Activated T-cell treated with anti-CD3 and anti-CD28 coated beads, Interleukin-2, amount 50 U/mL, for 1 hour (primary cell): Measurements from ENCODE around the gene MBOAT1.
"Not testable (repeated sequence)": the region's sequence is repeated elsewhere in the genome, so short reads cannot be mapped to it uniquely, and the experiment has no call there.

Source experiments
- DNase-seq: peaks from one replicate; pipeline ENCODE4 v3.0.0-alpha.2; 2020

MBOAT1 gene

DNA sequence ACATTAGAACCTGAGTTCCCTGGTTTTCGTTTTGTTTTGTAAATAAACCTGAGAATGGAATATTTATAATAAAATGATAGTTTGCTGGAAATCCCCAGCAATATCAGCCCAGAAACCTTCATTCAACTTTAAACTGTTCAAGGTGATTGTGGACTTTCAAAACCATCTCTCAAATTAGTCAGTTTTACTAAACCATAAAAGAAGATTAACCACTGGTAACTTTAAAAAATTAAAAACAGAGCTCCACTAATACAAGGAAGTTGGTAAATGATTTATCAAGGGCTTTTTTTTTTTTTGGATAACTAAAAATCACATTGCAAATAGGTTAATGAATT lies 10.0 kb downstream of the MBOAT1 start:
- no peak for DNase-seq

DNA sequence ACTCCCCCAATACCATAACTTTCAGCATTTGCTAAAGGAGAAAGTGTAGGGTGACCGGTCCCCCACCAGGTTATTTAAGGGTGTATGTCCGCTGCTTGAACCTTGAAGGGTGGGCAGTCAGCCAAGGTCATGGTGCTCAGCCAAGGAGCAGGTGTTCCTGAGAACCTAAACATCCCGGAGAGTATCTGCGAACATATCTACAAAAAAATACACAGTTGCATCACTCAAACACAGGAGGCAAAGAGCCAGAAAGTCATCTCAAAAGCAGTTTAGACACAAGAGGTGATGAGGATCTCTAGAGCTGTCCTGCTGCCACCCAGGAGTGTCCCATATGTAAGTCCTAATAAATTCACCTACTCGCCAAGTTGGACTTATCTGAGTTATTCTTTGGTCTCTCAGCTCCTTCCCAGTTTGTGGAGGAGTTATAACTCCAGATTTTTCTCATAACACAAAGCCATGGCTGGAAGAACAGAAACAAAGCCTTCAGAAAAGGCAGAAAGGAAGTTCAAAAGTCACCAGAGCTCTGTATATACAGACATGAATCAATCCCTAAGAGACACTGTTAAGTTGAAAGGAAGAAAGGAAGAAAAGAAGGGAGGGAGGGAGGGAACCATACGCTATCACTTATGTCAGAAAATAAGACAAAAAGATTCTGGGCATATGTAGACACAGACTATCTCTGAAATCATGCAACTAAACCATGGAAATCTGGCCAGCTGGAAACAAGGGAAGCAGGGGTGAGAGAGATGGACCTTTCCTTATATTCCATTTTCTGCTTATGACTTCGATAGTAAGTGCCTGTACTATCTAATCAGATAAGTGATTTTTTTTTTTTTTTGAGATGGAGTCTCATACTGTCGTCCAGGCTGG lies 11.3 kb downstream of the MBOAT1 start:
- no peak for DNase-seq

DNA sequence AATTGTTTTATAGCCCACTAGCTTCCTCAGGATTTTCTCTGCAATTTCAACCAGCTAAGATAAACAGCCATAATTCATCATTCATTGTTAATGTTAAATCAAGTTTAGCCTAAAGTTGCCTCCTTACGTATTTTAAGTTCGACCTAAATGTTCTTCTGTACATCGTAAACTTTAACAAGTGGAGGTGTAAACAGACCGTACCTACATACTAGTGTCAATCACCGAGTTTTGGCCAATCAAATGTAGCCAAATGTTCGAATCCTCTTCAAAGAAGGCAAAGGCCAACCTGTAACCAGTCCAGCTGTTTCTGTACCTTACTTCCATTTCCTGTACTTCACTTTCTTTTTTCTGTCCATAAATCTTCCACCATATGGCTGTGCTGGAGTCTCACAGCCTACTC lies 13.5 kb downstream of the MBOAT1 start:
- DNase-seq = no peak

DNA sequence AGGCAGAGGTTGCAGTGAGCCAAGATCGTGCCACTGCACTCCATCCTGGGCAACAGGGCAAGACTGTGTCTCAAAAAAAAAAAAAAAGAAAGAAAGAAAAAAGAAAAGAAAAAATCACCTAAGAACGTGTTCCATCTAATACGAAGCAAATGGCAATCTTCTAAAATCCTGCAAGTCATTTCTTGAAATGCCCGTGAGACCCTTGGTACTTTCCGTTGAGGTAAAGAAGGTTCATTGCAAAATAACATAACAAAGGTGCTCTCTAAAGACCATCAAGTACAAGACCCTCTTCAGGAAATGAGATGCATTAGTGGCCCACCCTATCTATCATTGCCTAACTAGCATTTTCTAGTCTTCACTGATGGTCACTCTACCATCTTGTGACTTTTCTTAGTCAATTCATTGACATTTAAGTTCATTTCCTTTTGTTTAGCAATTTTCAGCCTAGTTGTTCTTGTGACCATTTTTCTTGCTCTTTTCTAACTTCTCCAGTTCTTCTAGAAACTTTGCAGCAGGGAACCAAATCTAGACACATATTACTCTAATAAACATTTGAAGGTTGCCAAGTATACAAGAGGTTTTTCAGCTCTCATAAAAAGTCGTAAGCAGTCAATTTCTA lies 14.0 kb downstream of the MBOAT1 start:
- DNase-seq = no peak

DNA sequence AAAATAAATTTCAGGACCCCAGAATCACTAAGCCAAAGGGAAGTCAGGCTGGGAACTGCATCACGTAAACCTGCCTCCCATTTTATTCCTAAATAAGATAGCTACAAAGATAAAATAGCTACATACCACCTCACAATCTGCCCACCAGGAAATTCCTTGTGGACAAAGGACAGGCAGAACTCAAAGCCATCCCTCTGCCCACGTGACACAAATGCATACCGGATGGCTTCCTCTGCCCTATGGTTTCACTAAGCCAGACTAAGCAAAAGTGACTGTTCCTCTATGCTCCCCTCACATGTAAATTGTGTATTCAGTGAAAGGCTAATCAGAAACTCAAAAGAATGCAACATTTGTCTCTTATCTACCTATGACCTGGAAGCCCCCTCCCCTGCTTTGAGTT lies 15.0 kb downstream of the MBOAT1 start:
- no peak for DNase-seq

DNA sequence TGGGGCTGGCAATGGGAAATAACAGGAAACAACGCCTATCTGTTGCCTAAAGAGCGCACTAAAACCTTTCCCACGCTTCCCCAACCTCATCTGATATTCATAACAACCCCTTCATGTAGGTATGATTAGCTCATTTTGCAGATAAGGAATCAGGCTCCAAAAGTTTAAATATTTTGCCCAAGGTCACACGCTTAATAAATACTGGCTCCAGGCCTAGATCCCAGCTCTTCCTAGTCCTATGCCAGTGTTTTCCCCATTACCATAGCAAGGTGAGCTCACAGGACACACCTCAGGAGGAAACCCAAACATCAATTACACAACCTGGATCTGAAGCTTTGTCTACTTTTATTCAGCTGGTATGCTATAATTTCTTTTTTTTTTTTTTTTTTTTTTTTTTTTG lies 19.6 kb downstream of the MBOAT1 start:
- DNase-seq = no peak

DNA sequence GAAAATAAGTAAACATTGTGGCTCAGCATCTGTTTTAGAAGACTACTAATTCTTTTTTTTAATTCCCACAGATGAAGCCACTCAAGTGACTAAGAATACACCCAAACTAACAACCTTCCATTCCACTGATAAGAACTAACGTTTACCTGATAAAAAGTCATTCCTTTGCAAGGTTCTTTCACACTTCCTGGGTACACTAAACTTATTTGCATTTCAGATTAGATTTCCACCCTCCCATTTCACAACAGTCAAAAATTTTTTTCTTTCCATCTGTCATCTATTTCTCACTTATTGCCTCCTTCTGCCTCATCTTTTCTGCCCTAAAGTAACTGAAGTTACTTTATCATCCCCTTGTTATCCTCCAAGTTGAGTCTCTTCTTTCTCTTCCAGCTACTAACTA lies 20.3 kb downstream of the MBOAT1 start:
- no peak for DNase-seq

DNA sequence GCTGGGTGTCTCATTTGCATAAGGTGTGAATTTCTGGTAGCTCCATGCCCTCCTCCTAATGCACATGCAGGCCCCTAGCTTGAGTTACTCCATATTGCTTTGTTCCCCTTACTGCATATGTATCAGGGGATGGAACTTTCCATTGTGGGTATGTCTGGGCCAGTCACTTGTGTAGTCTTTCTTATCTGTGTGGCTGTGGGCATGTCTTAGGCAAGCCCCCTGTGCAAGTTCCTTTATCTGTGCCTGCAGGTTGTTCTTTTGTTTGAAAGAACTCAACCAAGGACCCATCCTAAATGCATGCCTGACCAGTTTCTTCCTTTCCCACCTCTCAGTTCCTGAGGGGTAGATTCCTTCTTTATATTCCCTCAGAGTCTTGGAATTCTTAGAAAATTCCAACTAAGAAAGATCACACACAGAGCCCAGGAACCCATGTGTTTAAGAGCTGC lies 23.6 kb downstream of the MBOAT1 start:
- DNase-seq = no peak

DNA sequence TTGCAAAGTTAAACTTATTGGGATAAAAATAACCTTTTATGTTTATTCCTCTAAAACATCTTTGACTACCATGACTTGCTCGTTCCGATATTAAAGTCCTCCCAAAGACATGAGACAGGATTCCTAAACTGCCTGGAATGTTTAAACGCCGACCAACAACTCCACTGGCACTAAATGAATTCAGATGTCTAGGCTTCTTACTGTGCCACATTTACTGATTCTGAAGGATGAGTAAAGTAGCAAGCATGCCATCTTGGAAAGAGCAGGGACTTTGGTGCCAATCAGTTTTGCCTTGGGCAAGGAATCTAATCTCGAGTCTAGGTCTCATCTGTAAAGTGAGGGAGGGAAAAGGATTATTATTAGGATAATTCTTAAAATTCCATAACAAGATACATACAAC lies 25.3 kb downstream of the MBOAT1 start:
- no peak for DNase-seq

DNA sequence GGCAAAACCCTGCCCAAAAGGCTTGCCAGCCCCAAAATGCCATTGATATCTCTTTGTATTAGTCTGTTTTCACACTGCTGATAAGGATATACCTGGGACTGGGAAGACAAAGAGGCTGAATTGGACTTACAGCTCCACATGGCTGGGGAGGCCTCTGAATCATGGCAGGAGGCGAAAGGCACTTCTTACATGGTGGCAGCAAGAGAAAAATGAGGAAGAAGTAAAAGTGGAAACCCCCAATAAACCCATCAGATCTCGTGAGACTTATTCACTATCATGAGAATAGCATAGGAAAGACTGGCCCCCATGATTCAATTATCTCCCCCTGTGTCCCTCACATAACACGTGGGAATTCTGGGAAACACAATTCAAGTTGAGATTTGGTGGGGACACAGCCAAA lies 28.6 kb downstream of the MBOAT1 start:
- no peak for DNase-seq

DNA sequence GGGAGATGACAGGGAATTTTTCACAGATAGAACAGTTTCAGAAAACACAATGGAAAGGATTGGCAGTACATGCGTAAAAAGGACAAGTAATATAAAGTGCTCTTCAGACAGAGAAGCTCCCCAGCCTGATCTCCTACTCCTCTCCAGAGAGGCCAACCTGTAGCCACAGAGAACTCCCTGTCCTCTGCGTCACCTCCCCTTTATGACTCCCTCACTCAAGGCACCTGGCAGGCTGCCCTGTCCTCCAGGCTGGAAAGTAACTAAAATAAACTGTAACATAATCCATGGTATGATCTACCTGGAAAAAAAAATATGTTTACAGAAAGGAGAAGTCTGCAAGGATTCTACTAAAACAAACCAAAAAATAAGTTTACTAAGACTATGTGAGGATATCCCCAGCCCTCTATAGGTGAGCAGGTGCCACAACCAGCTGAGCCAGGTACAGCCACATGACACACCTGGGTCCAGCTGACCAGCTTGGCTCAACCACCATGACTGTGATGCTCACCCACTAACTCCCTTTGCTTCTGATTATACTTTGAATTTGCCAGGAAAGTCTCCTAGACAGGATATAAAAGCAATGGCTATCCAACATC lies 29.2 kb downstream of the MBOAT1 start:
- DNase-seq = no peak

DNA sequence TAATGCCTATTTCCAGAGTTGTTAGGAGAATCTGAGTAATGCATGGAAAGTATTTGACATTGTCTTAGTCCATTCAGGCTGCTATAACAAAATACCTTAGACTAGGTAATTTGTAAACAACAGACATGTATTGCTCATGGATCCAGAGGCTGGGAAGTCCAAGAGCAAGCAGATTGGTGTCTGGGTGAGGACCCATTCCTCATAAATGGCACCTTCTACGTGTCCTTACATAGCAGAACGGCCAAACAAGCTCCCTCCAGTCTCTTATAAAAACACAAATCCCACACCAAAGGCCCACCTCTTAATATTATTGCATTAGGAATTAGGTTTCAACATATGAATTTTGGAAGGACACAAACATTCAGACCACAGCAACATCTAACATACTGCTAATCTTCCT lies 30.2 kb downstream of the MBOAT1 start:
- no peak for DNase-seq

DNA sequence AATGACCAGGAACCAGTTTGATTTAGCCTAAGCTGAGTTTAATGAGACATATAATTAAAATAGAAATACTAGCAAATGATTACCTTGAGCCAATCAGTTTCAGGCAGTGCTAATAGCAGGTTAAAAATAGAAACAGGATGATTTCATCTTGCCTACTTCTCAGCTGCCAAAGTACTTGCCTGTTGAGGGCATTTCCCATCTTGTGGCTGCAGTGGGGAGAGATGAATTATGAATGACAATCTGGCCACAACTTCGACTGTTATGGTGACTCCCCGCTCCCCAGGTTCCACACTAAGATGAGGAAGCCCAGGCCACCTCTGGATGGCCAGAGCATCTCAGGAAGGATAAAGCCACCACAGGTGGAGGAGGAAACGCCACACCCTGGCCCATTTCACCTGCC lies 31.3 kb downstream of the MBOAT1 start:
- DNase-seq = no peak

DNA sequence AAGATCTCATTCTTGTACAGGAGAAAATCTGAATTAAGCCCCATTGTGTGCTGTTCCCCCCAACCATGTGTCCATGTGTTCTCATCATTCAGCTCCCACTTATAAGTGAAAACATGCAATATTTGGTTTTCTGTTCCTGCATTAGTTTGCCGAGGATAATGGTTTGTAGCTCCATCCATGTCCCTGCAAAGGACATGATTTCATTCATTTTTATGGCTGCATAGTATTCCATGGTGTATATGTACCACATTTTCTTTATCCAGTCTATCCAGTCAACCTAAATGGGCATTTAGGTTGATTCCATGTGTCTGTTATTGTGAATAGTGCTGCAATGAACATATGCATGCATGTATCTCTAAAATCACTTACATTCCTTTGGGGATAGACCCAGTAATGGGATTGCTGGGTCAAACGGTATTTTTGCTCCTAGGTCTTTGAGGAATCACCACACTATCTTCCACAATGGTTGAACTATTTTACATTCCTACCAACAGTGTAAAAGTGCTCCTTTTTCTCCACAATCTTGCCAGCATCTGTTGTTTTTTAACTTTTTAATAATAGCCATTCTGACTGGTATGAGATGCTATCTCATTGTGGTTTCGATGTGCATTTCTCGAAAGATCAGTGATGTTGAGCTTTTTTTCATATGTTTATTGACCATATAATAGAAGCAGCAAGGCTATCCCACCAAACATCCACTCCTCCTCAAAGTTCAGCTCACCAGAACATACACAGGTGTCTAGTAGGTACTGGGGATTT lies 32.8 kb downstream of the MBOAT1 start:
- DNase-seq = not testable (repeated sequence)

DNA sequence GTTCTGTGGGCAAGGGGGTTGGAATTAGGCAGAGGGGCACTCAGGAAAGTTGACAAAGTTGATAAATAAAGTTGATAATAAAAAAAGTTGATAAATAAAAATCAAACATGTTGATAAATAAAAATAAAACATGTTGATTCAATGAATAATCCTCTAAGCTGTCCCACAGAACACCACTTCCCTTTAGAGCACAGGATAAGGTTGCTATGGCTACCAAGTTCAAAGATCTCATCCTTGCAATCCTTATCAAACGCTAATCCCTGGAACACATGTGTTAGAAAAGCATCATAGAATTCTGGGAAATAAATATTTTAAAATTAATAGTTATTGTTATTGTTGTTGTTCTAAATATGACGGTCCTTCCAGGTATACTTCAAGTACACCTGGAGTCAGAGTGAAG lies 33.9 kb downstream of the MBOAT1 start:
- DNase-seq = no peak

DNA sequence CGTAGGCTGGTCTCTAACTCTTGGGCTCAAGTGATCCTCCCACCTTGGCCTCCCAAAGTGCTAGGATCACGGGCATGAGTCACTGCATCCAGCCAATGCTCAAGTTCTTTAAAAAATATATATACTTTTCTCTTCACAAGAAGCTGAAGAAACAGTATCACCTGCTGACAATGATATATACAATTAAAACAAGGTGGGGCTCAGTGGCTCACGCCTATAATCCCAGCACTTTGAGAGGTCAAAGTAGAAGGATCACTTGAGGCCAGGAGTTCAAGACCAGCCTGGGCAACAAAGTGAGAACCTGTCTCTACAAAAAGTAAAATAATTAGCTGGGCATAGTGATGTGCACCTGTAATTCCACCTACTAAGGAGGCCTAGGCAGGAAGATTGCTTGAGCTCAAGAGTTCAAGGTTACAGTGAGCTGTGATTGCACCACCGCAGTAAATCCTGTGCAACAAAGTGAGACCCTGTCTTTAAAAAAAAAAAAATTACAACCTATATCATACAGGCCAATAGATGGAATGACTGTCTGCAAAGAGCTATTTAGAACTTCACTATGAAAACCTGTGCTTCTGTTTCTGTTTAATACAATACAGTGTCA lies 36.4 kb downstream of the MBOAT1 start:
- DNase-seq = no peak

DNA sequence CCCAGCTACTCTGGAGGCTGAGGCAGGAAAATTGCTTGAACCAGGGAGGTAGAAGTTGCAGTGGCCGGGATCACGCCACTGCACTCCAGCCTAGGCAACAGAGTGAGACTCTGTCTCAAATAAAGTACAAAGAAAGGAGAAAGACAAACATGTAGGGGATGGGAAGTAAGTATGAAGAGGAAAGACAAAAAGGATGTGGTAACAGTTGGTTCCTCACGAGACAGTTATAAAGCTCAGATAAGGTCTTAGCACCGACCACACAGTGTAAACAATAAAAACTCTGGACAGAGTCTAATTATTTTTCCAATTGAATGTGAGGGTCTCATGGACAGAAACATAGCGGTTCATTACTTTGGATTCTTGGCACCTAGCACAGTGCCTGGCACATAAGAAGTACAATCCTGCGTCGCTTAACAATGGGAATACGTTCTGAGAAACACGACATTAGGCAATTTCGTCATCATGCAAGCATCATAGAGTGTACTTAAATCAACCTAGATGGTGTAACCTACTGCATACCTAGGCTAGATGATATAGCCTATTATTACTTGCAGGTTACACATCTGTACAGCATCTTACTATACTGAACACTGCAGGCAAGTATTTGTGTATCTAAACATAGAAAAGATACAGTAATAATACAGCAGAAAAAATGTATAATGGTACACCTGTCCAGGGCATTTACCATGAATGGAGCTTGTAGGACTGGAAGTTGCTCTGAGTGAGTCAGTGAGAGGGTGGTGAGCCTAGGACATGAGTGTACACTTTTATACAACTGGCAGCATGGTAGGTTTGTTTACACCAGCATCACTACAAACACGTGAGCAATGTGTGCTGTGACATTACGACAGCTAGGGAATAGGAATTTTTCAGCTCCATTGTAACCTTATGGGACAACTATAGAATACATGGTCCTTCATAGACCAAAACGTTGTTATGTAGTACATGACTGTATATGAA lies 38.2 kb downstream of the MBOAT1 start:
- no peak for DNase-seq

DNA sequence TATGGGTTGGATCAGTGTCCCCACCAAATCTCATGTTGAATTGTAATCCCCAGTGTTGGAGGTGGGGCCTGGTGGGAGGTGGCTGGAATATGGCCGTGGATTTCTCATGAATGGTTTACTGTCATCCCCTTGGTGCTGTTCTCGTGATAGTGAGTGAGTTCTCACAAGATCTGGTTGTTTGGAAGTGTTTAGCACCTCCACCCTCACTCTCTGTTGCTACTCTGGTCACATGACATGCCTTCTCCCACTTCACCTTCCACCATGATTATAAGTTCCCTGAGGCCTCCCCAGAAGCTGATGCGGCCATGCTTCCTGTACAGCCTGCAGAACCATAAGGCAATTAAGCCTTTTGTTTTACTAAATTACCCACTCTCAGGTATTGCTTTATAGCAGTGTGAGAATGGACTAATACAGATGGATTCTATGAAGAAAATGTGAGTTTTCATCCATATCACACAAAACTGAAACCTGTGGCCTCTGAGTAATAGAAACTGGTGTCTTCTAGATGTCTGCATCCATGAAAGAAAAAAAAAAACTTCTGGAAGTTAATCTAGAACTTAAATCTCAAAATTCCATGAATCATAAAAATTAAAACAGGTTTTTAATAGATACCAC lies 39.3 kb downstream of the MBOAT1 start:
- DNase-seq = no peak

DNA sequence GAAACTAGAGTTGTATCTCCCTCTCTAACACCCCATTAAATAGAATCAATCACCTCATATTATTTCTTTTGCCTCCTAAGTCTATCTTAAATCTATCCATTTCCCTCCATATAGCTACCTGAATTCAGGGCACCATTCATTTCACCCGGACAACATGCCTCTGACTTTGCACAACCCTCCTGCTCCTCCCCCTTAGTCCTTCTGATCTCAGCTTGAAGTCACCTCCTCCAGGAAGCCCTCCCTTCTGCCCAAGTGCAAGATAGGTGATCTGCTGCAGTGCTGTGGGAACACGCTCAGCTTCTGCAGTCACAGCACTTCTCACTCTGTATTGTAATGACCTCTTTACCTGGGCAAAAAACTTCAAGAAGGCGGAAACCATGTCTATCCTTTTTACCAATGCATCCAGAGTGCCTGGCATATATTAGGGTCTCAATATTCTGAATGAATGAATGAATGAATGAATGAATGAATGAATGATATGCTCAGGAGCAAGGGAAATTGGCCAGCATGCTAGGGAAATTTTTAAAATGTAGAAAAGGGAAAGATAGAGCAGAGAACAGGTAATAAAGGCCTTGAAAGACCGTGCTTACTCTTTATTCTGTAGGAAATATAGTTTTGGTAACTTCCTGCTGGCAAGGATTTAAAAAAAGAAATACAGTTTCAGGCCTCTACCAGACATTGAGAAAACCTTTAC lies 41.7 kb downstream of the MBOAT1 start:
- no peak for DNase-seq

DNA sequence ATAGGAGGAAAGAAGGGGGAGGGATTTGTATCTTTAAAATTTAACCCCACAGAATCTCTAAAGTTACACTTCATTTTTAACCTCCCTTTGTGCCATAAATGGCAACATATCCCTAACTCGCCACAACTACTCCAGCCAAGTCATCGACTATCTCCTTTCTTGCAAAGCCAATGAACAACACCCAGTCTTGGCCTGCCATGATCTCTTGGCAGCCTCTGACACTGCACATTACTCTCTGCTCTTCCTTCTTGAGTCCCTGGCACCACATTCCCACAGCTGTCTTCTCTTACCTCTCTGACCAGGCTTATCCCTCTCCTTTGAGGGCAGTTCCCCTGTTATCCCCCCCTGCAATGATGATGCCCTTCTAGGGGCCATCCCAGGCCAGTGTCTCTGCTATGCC lies 42.5 kb downstream of the MBOAT1 start:
- DNase-seq = no peak

DNA sequence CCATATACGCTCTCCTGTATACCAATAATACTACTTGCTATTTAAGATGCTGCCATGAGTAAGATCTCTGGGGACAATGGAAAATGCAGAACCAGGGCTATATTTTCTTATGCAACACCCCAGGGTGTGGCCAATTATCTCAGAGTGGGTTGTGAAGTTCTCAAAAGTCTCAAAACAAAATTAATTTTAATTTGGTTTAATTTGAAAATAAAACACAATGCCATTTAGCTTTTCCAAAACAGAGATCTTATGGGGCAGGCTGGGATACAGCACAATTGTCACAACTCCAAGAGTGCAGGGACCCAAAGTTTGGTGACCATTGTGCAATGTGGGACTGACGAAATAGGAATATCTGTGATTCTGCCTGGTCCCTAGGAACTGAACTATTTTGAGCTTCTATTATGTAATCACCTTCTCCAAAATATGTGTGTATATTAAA lies 43.1 kb downstream of the MBOAT1 start:
- no peak for DNase-seq
